ENCODE results near the gene STK24.

DNA sequence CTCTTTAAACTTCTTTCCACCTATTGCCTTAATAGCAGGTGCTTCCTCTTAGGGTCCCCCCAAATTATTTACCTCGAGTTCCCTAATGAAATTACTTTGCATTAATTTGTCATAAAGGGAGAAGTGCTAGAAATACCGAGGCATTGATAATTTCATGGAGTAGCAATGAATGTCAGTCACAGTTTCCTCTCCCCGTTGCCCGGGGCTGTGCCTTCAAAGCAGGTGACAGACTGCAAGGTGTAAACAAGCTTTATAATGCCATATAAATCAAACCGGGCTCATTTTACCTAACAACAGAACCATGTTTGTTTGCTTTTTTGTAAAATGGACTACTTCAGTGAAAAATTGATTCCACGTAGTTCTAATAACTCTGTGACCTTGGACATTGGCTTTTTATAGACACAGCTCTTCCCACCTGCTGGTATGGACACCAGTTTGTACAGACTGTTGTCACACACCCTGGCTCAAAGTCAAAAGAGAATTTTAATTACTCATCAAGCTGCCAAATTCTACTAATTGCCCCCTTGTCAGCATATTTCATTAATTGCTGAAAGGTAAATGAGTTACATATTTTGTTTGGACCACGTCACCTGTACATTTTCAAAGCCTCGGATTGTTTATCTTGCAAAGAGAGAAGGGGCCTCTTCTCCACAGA lies 171.1 kb downstream of the STK24 start:
- TF ChIP-seq, protein P1, sequence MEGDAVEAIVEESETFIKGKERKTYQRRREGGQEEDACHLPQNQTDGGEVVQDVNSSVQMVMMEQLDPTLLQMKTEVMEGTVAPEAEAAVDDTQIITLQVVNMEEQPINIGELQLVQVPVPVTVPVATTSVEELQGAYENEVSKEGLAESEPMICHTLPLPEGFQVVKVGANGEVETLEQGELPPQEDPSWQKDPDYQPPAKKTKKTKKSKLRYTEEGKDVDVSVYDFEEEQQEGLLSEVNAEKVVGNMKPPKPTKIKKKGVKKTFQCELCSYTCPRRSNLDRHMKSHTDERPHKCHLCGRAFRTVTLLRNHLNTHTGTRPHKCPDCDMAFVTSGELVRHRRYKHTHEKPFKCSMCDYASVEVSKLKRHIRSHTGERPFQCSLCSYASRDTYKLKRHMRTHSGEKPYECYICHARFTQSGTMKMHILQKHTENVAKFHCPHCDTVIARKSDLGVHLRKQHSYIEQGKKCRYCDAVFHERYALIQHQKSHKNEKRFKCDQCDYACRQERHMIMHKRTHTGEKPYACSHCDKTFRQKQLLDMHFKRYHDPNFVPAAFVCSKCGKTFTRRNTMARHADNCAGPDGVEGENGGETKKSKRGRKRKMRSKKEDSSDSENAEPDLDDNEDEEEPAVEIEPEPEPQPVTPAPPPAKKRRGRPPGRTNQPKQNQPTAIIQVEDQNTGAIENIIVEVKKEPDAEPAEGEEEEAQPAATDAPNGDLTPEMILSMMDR (conservative IDR thresholded peaks at IDR 0.05; ENCODE audit: low read depth, low read length), result no peak
- TF ChIP-seq POLR2A (IDR thresholded peaks at IDR 0.05; ENCODE audit: low read depth, low read length) (no peak), MXI1 (IDR thresholded peaks at IDR 0.05; ENCODE audit: borderline replicate concordance, low read depth, low read length) (no peak), CEBPB (IDR thresholded peaks at IDR 0.05; ENCODE audit: low read depth, low read length) (no peak), FOS (IDR thresholded peaks at IDR 0.05; ENCODE audit: low read depth, low read length) (no peak)
